GM18499 (cell line): ENCODE results near the gene SH3BP2.

Source experiments
- ATAC-seq: cut with Tn5 transposase; IDR thresholded peaks from one replicate; pipeline ENCODE4 v1.9.1; 2021; ENCODE audit warnings: moderate number of reproducible peaks; ENCODE audit not compliant: insufficient read depth, unreplicated experiment

The SH3BP2 gene

DNA sequence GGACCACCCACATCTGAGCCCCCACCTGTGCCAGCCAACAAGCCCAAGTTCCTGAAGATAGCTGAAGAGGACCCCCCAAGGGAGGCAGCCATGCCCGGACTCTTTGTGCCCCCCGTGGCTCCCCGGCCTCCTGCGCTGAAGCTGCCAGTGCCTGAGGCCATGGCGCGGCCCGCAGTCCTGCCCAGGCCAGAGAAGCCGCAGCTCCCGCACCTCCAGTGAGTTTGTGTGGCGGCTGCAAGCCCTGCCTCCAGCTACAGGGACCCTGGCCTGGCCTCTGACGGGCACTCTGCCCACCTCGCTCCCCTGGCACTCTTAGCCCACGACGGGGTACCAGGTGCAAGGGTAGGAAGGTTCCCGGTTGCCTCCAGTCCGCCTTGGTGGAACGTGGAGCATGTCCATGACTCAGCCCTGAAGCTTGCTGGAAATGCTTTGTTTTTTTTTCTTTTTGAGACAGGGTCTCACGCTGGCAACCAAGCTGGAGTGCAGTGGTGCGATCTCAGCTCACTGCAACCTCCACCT is 37.1 kb downstream of the SH3BP2 start:
- no peak for ATAC-seq

DNA sequence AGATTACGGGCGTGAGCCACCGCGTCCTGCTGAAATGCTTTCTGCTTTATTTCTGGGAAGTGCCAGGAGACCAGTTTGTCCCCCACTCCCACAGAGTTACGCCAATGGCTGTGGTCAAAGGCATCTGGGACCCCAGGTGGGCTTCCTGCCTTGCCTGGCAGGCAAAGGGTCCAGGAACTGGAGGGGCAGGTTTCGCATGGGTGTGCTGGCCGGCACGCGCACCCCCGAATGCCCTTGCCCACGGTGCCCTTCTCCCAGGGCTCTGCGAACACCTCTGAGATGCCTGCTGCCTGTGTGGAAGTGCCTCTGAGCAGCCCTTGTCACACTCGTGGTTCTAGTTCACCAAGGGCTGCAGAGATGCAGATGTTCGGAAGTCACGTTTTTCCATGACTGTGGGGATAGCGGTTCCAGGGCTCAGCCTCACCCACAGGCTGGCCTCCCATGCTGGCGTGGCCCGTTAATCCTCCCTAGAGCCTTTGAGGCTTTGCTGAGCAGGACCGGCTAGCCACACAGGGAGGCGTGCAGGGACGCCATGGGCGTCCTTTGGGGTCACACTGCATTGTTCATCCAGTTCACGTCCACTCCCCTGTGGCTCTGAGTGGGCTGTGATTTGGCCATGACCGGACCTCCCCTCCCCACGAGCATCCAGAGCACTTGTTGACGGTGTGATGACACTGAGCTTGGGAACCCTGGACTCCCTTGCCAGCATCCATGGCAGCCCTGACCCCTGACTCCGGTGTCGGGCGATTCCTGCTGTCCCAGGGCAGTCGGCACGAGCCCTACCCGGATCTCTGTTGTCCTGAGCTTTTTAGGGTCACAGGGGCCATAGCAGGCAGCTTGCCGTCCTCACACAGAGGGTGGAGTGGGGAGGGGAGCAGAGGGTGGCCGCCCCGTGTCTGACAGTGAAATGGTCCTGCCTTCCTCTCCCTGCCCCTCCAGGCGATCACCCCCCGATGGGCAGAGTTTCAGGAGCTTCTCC is 38.0 kb downstream of the SH3BP2 start:
- ATAC-seq = no peak

DNA sequence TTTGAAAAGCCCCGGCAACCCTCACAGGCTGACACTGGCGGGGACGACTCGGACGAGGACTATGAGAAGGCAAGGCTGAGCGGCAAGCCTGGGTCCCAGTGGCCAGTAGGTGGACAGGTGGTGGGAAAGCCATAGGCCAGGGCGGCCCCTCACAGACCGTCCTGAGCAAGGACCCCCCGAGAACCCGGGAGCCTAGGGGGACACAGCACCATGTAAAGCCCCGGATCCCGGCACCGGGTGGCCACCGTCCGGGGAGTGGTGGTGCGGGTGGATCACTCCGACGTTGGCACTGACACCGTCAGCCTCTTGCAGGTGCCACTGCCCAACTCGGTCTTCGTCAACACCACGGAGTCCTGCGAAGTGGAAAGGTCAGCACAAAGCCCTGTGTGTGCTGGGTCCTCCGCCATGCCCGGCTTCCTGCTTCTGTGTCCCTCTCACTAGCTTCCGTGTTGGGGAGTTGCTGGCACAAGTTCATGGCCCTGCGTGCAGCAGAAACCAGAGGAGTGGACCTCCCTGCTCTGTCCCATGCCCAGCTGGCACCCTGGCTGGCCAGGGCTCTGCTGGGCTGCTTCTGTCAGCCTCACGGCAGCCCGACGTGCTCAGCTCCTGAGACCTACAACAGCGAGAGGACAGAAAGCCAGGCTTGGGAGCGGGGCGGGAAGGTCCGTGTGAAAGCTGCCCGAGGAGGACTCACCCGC is 38.9 kb downstream of the SH3BP2 start:
- no peak for ATAC-seq

DNA sequence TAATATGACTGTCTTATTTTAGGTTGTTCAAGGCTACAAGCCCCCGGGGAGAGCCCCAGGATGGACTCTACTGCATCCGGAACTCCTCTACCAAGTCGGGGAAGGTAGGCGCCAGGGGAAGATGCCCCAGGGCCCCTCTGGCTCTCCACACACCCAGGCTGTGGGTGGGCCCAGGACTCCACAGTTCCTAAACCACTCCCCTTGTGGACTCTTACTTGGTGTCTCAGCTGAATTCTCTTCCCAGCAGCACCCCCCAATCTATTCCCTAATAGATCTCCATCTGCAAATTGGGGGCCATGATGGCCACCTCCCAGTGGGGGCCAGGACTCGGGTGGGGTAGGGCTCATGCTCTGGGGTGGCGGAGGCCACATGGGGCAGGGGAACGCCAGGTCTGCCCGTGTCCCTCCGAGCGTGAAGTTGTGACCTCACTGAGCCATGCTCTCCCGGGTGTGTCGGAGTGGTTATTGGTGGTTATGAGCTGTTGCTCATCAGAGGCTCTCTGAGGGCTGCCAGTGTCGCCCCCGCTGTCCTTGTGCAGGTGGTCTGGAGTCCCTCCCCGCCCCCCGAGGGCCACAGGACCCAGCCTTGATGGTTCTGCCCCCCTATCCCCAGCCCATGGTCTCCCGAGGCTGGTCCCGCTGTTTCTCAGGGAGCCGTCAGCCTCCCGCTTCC is 39.6 kb downstream of the SH3BP2 start:
- ATAC-seq = no peak

DNA sequence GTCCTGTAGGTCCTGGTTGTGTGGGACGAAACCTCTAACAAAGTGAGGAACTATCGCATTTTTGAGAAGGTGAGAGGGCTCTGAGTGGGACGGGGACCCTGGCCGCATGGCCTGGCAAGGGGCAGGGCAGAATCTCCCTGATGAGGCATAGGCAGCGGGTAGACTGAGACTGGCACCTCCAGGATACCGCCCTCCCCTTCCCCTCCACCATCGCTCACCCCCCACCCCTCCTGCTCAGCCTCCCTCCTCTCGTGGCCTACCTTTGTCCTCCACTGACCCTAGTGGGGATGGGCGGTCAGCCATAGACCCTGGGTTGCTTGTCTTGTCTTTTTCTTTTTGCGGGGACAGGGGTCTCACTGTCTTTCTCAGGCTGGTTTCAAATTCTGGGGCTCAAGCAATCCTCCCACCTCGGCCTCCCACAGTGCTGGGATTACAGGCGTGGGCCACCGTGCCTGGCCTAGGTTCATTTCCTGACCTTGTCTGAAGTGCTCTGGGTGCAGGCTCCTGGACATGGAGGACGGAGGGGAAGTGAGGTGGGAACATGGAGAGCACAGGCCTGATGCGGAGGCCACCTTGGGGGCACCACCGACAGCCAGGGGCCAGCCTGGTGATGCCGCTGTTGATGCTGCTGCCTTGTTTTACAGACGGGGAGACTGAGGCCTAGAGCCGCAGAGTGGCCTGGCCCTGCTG is 40.2 kb downstream of the SH3BP2 start:
- no peak for ATAC-seq

DNA sequence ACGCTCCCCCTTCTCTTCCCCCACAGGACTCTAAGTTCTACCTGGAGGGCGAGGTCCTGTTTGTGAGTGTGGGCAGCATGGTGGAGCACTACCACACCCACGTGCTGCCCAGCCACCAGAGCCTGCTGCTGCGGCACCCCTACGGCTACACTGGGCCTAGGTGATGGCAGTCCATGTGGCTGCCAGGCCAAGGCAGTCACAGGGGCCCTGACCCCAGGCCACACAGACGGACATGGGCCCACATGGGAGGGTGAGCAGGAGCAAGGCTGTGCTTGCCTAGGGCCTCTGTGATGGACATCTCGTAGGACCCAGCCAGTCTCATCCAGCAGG is 40.8 kb downstream of the SH3BP2 start:
- ATAC-seq = no peak

DNA sequence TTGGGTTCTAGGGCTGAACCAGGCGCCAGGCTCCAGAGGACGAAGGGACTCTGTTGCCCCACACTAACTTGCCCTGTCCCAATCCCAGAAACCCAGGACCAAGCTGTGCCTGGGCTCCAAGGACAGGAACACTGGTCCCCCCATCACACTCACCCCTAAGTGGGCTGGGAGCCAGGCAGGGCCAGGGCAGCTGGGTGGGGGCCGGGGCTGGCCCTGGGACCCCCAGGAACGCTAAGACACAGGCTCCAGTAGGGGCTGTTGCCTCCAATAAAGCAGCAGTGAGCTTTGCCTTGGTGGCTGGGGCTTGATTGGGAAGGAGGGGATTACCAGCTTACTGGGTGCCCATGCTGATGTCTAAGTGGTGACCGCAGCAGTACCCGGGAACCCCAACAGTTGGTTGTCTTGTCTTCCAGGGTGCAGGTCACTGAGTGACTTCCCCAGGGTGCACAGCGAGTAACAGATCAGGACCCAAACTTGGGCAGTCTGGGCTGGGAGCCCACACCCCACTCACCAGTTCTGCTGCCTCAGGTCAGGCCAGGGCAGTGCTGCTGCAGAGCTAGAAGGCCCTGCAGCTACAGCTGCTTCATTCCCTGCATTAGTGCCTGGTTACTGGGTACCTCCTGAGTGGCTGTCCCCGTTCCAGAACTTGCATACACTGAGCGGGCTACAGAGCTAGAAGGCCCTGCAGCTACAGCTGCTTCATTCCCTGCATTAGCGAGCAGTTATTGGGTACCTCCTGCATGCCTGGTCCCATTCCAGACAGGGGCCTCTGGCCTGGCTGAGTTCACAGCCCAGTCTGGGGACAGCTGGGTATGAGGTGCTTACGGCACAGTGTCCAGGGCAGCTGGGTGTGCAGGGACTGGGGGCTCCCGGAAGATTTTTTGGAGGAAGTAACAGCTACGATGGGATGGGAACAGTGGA is 41.4 kb downstream of the SH3BP2 start:
- no peak for ATAC-seq

DNA sequence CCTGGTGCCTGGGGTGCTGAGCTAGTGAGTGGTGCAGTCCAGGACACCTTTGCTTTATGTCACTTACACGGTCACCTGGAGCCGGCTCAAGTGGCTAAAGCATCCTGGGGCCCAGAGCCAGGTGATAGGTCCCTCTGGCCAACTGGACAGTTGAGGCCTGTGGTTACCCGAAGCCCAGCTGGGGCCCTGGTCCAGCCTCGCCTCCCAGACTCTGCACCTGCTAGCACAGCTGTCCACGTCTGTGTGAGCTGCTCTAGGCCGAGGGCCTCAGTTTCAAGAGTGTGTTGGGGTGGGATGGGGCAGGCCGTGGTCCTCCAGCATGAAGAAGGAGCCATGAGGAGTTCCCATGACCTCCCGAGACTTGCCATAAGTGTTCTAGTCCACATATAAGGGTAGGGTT is 43.1 kb downstream of the SH3BP2 start:
- ATAC-seq = no peak

DNA sequence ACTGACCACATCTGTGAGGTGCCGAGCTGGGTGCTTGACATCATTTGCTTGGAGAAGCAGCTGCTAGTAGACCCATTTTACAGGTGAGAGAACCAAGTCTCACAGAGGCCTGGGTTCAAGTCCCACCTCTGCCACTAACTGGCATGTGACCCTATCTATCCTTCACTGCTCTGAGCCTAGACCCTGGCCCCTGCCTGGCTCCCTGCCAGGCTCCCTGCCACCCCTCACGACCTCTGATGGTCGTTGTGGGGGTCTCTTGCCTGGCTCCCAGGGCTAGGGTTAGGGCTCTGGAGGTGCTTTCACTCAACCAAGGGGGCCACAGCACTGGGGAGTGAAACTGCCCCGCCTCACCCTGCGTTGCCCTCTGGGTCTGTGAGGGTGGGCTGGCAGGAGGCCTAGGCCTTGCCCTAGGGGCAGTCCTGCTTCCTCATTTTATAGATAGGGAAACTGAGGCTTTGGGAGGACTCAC is 43.5 kb downstream of the SH3BP2 start:
- ATAC-seq = no peak

DNA sequence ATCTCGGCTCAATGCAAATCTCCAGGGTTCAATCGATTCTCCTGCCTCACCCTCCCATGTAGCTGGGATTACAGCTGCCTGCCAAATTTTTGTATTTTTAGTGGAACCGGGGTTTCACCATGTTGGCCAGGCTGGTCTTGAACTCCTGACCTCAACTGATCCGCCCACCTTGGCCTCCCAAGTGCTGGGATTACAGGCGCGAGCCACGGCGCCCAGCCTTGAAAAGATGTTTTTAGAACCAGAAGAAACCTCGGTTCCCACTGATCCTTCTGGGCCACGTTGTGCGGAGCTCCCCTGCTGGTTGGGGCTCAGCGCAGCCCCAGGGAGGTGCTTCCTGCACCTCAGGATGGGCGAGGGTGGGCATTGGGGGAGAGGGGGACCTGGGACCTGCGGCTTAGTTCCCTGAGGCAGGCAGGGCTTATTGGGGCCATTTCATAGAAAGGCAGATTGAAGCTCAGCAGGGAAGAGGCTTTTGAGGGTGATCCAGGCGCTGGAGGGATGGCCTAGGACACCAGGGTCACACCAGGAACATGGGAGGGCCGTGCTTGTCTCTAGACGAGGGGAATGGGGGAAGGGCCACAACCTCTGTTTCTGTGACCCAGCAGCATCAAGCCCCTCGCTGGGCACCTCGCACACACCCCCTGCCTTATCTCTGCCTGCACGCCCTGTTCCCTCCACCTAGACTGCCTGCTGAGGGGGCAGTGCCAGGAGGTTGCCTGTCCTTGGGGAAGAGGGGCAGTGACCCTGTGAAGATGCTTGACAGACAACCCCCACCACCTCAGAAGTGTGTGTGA is 44.4 kb downstream of the SH3BP2 start:
- ATAC-seq = no peak

DNA sequence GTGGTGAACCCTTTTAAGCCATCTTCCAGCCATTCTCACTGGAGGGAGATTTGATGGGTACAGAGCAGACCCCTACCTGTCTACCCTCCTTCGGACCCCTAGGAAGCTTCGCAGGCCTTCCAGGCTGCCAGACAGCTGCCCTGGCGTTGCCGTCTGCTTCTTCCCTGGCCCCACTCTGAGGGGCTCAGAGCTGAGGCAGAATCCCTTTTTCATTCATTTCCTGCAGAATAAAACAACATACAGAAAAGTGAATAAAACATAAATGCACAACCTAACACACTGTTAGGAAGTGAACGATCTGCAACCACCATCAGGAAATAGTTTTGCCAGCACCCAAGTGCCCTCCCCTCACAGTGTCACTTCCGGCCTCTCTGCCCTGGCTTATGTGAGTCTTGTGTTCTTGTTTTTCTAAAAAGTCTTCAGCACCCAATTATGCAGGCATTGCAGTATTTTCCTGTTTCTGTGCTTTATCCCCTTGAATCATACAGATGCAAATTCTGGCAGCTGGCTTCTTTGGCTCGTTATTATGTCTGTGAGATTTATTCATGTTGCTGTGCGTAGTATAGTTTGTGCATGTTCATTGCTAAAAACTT is 45.1 kb downstream of the SH3BP2 start:
- no peak for ATAC-seq

DNA sequence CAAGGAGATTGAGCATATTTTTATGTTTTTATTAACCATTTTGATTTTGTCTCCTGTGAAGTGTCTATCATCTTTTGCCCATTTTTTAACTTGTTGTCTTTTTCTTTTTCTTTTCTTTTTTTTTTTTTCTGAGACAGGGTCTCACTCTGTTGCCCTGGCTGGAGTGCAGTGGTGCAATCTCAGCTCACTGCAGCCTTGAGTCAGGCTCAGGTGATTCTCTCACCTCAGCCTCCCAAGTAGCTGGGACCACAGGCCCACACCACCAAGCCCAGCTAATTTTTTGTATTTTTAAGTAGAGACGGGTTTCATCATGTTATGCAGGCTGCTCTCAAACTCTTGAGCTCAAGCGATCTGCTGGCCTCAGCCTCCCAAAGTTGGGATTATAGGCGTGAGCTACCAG is 46.2 kb downstream of the SH3BP2 start:
- no peak for ATAC-seq

DNA sequence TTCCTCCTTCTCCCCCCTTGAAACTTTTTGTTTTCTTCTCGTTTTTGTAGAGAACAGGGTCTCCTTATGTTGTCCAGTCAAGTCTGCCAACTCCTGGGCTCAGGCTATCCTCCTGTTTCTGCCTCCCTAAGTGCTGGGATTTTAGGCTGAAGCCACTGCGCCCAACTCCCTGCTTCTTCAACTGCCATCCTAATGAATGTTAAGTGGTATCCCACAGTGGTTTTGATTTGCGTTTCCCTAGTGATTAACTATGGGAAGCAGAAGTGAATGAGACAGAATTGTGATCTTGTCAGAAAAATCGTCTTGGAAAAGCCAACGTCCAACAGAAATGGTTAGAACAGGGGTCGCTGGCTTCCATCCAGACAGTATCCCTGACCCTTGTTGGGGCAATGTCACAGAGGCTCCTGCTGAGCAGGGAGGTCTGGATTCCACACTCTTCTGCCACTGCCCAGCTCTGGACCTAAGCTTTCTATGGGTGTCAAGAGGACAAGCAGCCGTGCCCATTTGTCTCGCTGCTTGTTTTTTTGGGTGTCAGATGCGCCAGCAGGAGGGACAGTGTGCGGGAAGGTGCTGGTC is 49.9 kb downstream of the SH3BP2 start:
- ATAC-seq = no peak

DNA sequence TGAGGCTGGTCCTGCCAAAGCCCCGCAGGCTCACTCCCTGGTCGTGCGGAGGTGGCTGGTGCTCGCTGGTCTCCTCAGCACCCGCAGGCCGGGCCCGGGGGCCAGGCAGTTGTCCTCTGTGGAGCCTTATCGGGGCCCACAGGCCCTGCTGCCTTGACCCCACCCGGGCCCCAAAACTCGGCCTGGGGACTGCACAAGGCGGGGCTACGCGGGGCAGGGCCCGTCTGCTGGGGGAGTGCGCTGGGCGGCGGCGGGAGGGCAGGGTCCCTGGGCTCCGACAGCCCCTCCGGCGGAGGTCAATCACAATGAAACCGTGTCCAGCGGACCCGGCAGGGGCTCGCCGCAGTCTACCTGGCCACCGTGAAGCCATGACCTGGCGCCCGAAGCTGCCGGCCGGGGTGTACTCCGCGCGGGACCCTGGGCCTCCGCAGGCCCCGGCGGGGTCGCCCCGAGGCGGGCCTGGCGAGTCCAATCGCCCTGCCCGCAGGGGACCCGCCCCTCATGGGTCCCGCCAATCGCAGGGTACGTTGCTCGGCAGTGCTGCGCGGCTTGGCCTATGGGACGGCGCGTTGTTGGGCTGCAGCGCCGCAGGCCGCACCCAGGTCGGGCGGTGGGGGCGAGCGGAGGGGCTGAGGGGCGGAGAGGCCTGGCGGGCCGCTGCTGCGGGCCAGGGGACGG is 50.5 kb downstream of the SH3BP2 start, which contains the start of gene ADD1:
Gene ADD1, plus strand, starts transcription at position 582 of the 678 bp plus-strand sequence. CDS start 32,072 bp downstream, outside the sequence.
- peak; percentile 43 for ATAC-seq

DNA sequence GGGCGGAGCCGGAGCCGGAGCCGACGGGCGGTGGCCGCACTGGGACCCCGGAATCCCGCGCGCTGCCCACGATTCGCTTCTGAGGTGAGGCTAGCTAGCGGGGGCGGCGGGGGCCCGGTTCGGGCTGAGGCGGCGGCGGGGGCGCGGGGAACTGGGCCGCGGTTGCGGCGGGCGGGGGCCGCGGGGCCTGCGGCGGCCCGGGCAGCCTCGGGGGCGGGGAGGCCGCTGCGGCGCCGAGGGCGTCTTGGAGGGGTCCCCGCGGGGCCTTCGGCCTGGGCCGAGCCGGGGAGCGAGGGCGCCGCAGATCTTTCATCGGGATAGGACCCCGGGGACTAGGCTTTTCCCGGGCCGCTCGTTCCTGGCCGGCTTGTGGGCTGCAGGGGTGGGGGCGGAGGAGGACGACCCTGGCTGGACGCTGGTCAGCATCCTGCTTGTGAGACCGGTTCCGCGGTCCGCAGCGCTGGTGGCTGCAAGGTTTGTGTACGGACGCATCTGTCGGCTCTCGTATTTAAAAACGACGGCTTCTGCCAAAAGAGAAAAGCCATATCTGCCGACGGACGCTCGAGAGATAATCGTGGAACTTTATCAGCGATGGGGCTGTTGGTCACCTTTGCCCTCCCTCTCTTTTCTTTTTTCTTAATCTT is 51.2 kb downstream of the SH3BP2 start:
- no peak for ATAC-seq

DNA sequence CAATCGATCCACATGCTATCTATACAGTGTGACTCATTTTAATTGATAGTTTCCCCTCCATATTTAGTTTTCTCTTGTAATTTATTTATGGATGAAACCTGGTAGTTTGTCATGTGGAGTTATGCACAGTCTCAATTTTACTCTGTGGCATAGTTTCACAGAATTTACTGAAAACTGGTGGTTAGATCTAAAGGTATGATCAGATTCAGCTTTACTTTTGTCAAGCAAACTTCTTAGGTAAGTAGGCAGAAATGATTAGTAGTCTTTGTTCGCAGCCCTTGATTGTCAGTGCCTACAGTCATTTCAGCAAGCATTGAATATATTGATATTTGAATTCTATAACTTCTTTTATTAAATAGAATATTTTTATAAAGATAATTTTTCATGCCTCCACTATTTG is 53.3 kb downstream of the SH3BP2 start:
- no peak for ATAC-seq
